Measurements from ENCODE around the gene TBL1X. TPM values are rescaled to one million over a fixed set of nuclear protein-coding genes. Genes with fewer than 3 reads are reported as not detected.

TBL1X gene
- total and polyA plus RNA-seq, 2 donors (not counting 1 experiment from before 2014, with no cell fraction given): 8.8 to 65.1 TPM

DNA sequence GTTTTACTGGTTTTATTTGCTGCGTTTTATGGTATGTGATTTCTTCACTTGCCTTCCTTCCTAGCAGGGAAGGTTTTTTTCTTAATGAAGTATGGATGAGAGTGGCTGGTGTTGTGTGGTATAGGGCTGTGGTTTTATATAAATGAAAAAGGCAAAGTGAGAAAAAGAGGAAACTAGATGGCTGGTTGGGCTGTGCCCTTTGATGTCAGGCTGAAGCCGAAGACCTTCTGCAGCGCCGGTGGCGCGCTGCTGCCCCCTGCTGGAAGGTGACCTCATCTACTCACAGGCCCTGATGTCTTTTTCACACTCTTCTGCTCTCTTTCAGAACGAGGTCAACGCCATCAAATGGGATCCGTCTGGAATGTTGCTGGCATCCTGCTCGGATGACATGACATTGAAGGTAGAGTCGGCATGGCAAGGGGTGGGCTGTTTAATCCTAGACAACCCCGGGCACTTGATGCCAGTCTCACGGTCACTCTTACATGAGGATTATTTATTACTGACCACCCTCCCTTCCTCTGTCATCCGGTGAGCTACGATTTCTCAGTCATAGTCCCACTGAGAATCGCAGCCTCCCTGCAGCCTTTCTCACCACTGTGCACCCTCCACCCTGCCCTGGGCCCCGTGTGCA lies 244.2 kb downstream of the TBL1X start:
- Mint-ChIP-seq H3K27me3 (no peaks in the 10 kb centered on the region), H3K27ac (no peak overlapping the region), H3K4me3 (peak overlapping the region; percentile 29), H3K4me1 (peaks cover 12% of the 10 kb centered on the region), H3K9me3 (ENCODE audit: insufficient read depth) (no peaks in the 10 kb centered on the region)
- CTCF ChIA-PET: interaction anchor here (2.2 kb wide), 1 partner anchor 893 kb away, joined by 4 read pairs; no protein-coding TSS in a partner anchor
- ATAC-seq (ENCODE audit: low read depth): peak; percentile 89
- no peak overlapping the region for H3K9ac ChIP-seq (ENCODE audit: low read length)
- peaks cover 0 to 10% (median 0%) of the 10 kb centered on the region in 3 donors for H3K9me3 ChIP-seq (ENCODE audit: control extremely low read depth in 1 of 3, control insufficient read depth in 2 of 3, insufficient read depth in 1 of 3, low read length in 2 of 3)
- peaks cover 0 to 34% of the 10 kb centered on the region in 2 experiments for H3K36me3 ChIP-seq (replicated peaks in 1 of 2; ENCODE audit: control extremely low read depth in 1 of 2, control insufficient read depth in 1 of 2, extremely low read depth in 1 of 2, insufficient read depth in 2 of 2, low read length in 1 of 2)
- peaks cover 7 to 10% of the 10 kb centered on the region in 2 donors for H3K4me1 ChIP-seq (ENCODE audit: control insufficient read depth in 2 of 2, insufficient read depth in 2 of 2, low read length in 2 of 2)
- H3K27ac ChIP-seq (ENCODE audit: low read length in 2 of 2): no peak overlapping the region
- no peaks in the 10 kb centered on the region for H3K79me2 ChIP-seq (ENCODE audit: control insufficient read depth, insufficient read depth, low read length)
- POLR2A ChIA-PET: interaction anchor here (0.5 kb wide), 1 partner anchor 430 kb away, joined by 8 read pairs; no protein-coding TSS in a partner anchor
- no peak overlapping the region for H3K4me2 ChIP-seq (replicated peaks; ENCODE audit: low read depth, low read length, poor library complexity, severe bottlenecking)
- WGBS (ENCODE audit: insufficient coverage): 0% methylated on average over 5 of the region's 17 CpGs
- intact Hi-C loops (cut with micrococcal nuclease): loop anchor here (1.0 kb wide), 6 partner anchors 32 to 966 kb away; no protein-coding TSS in a partner anchor
- no peaks in the 10 kb centered on the region for H3K27me3 ChIP-seq (replicated peaks in 1 of 4; ENCODE audit: control extremely low read depth in 1 of 4, control insufficient read depth in 3 of 4, insufficient read depth in 4 of 4, low read length in 3 of 4)
- no peak overlapping the region for H3K4me3 ChIP-seq (ENCODE audit: control extremely low read depth in 1 of 5, extremely low read depth in 1 of 5, insufficient read depth in 1 of 5, low read depth in 2 of 5, low read length in 4 of 5)
- no peaks in the 10 kb centered on the region for H4K20me1 ChIP-seq (ENCODE audit: control insufficient read depth, insufficient read depth, low read length, poor library complexity, severe bottlenecking)
- TF ChIP-seq, protein P1, sequence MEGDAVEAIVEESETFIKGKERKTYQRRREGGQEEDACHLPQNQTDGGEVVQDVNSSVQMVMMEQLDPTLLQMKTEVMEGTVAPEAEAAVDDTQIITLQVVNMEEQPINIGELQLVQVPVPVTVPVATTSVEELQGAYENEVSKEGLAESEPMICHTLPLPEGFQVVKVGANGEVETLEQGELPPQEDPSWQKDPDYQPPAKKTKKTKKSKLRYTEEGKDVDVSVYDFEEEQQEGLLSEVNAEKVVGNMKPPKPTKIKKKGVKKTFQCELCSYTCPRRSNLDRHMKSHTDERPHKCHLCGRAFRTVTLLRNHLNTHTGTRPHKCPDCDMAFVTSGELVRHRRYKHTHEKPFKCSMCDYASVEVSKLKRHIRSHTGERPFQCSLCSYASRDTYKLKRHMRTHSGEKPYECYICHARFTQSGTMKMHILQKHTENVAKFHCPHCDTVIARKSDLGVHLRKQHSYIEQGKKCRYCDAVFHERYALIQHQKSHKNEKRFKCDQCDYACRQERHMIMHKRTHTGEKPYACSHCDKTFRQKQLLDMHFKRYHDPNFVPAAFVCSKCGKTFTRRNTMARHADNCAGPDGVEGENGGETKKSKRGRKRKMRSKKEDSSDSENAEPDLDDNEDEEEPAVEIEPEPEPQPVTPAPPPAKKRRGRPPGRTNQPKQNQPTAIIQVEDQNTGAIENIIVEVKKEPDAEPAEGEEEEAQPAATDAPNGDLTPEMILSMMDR (IDR thresholded peaks at IDR 0.05): peak; percentile 70
- TF ChIP-seq EZH2 (IDR thresholded peaks at IDR 0.05; ENCODE audit: borderline replicate concordance, insufficient read depth, low read depth, low read length, poor library complexity, severe bottlenecking): no peak
- no peak overlapping the region for H2AFZ ChIP-seq (ENCODE audit: insufficient read depth, low read depth, low read length, poor library complexity, severe bottlenecking)
- DNase-seq: peak; percentile 86

- Histone ChIP-seq H3K27me3 (replicated peaks in 1 of 4; ENCODE audit: control extremely low read depth in 1 of 4, control insufficient read depth in 3 of 4, insufficient read depth in 4 of 4, low read length in 3 of 4) (no peaks in the 10 kb centered on the region), H4K20me1 (ENCODE audit: control insufficient read depth, insufficient read depth, low read length, poor library complexity, severe bottlenecking) (no peaks in the 10 kb centered on the region), H3K79me2 (ENCODE audit: control insufficient read depth, insufficient read depth, low read length) (no peaks in the 10 kb centered on the region), H3K4me3 (ENCODE audit: control extremely low read depth in 1 of 5, extremely low read depth in 1 of 5, insufficient read depth in 1 of 5, low read depth in 2 of 5, low read length in 4 of 5) (no peak overlapping the region), H3K27ac (ENCODE audit: low read length in 2 of 2) (no peak overlapping the region), H2AFZ (ENCODE audit: insufficient read depth, low read depth, low read length, poor library complexity, severe bottlenecking) (no peak overlapping the region), H3K36me3 (replicated peaks in 1 of 2; ENCODE audit: control extremely low read depth in 1 of 2, control insufficient read depth in 1 of 2, extremely low read depth in 1 of 2, insufficient read depth in 2 of 2, low read length in 1 of 2) (peaks cover 0 to 40% of the 10 kb centered on the region in 2 experiments), H3K4me1 (ENCODE audit: control insufficient read depth in 2 of 2, insufficient read depth in 2 of 2, low read length in 2 of 2) (peaks cover 7 to 10% of the 10 kb centered on the region in 2 donors), H3K9ac (ENCODE audit: low read length) (no peak overlapping the region), H3K9me3 (ENCODE audit: control extremely low read depth in 1 of 3, control insufficient read depth in 2 of 3, insufficient read depth in 1 of 3, low read length in 2 of 3) (no peaks in the 10 kb centered on the region), H3K4me2 (replicated peaks; ENCODE audit: low read depth, low read length, poor library complexity, severe bottlenecking) (no peak overlapping the region)
- DNase-seq: no peak
- no peak overlapping the region for H3K4me3 Mint-ChIP-seq
- intact Hi-C loops (cut with micrococcal nuclease): no loop called here
- POLR2A ChIA-PET: no interaction called here
- CTCF ChIA-PET: interaction anchor here (0.5 to 2.2 kb wide), 3 partner anchors 174 to 894 kb away, joined by 4 read pairs; no protein-coding TSS in a partner anchor
- no CpG with 5 or more reads among the region's 8 CpGs for WGBS (ENCODE audit: insufficient coverage)
- H3K9me3 Mint-ChIP-seq (ENCODE audit: insufficient read depth): no peaks in the 10 kb centered on the region
- ATAC-seq (ENCODE audit: low read depth): no peak
- peaks cover 12% of the 10 kb centered on the region for H3K4me1 Mint-ChIP-seq
- H3K27me3 Mint-ChIP-seq: no peaks in the 10 kb centered on the region
- H3K27ac Mint-ChIP-seq: no peak overlapping the region
- TF ChIP-seq, protein P1 (IDR thresholded peaks at IDR 0.05): no peak
Observed at GRCh38 chrX:9710332-9710731, 245.5 kb downstream of the TBL1X start.

Data from B cell (primary cell).